ENCODE results near the gene CEP19.
A peak's percentile ranks its signal among the peaks of the same experiment; 100 is the strongest.

CEP19 gene

DNA sequence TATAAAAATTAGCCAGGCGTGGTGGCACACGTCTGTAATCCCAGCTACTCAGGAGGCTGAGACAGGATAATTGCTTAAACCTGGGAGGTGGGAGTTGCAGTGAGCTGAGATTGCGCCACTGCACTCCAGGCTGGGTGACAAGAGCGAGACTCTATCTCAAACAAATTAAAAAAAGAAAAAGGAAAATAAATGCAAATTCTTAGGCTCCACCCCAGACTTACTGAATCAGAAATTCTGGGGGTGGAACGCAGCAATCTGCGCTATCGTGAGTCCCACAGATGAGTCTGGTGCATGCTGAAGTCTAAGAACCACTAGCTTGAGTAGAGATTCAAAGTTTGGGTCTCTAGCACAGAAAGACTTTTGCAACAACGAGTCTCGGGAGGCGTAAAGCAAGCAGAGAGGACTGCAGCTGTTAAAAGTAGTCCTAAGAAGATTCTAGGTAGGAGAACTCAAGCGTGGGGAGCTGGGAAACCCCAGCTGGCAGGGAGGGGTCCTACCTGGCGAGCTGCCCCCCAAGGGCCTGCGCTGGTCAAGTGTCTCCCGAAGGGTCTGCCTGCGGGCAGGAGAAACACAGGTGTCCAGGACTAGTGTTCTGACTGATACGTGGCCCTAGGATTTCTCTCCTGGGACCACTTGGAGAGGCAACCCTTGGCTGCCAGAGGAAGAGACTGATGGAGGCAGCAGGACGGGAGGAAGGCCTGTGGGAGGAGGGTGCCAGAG, 21.9 kb downstream of the CEP19 start:
- Histone ChIP-seq H3K36me3 (ENCODE audit: control insufficient read depth, insufficient read depth, low read length) (no peaks in the 10 kb centered on the region), H3K27ac (ENCODE audit: low read depth, low read length, severe bottlenecking) (no peak overlapping the region), H3K4me1 (ENCODE audit: control insufficient read depth, insufficient read depth, low read length, poor library complexity, severe bottlenecking) (peaks cover 5% of the 10 kb centered on the region), H3K4me3 (ENCODE audit: extremely low read depth, insufficient read depth, low read length, poor library complexity, severe bottlenecking) (no peak overlapping the region), H3K9me3 (ENCODE audit: control insufficient read depth, low read length) (no peaks in the 10 kb centered on the region)
- 92 to 95% methylated on average over 13 to 15 of the region's 17 CpGs for WGBS, 2 experiments (ENCODE audit: insufficient coverage in 2 of 2)

DNA sequence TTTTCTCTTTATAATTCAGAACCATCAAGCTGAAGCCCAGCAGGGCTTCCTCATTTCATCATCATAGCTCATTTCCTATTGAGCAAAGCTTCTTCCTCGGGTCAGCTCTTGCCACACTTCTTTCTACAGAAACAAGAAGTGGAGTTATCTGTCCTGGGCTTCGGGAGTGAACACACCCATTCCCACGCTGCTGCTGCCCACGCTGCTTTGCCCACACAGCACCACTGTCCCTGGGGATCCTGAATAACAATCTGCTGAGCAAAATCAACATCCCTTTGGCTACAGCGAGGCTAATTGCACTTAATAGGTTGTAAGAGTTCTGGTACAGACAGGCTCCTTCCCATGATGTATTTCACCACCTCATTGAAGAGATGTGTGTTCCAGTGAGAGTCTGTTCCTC, 23.7 kb downstream of the CEP19 start:
- H3K9me3 ChIP-seq (ENCODE audit: control insufficient read depth, low read length), result no peaks in the 10 kb centered on the region
- 60% methylated on average over 1 of the region's 5 CpGs; no CpG with 5 or more reads in 1 of the 2 experiments for WGBS, 2 experiments (ENCODE audit: insufficient coverage in 2 of 2)
- H3K4me1 ChIP-seq (ENCODE audit: control insufficient read depth, insufficient read depth, low read length, poor library complexity, severe bottlenecking), result peaks cover 5% of the 10 kb centered on the region
- no peaks in the 10 kb centered on the region for H3K36me3 ChIP-seq (ENCODE audit: control insufficient read depth, insufficient read depth, low read length)
- no peak overlapping the region for H3K4me3 ChIP-seq (ENCODE audit: extremely low read depth, insufficient read depth, low read length, poor library complexity, severe bottlenecking)
- H3K27ac ChIP-seq (ENCODE audit: low read depth, low read length, severe bottlenecking), result no peak overlapping the region

DNA sequence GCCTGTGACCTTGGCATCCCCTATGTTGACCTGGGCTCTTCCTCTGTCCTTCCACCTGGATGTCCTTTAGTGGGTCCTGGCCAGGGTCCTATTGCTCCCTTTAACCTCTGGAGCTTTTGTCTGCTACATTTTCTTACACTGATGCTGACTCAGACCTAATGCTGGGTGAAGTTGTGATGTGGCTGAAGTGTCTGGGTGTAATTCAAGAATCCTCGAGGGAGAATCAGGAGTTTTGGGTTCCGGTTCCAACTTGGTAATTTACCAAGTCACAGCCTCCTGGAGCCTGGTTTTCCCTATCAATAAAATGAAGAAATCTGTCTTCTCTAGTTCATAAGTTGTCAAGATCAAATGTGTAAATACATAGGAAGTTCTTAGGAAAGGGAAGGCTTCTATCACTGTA, 25.6 kb downstream of the CEP19 start:
- Histone ChIP-seq H3K4me1 (ENCODE audit: control insufficient read depth, insufficient read depth, low read length, poor library complexity, severe bottlenecking) (peaks cover 5% of the 10 kb centered on the region), H3K27ac (ENCODE audit: low read depth, low read length, severe bottlenecking) (no peak overlapping the region), H3K9me3 (ENCODE audit: control insufficient read depth, low read length) (no peaks in the 10 kb centered on the region), H3K4me3 (ENCODE audit: extremely low read depth, insufficient read depth, low read length, poor library complexity, severe bottlenecking) (no peak overlapping the region), H3K36me3 (ENCODE audit: control insufficient read depth, insufficient read depth, low read length) (no peaks in the 10 kb centered on the region)
- WGBS, 2 experiments (ENCODE audit: insufficient coverage in 2 of 2), result 50% methylated on average over 1 of the region's 2 CpGs; no CpG with 5 or more reads in 1 of the 2 experiments

DNA sequence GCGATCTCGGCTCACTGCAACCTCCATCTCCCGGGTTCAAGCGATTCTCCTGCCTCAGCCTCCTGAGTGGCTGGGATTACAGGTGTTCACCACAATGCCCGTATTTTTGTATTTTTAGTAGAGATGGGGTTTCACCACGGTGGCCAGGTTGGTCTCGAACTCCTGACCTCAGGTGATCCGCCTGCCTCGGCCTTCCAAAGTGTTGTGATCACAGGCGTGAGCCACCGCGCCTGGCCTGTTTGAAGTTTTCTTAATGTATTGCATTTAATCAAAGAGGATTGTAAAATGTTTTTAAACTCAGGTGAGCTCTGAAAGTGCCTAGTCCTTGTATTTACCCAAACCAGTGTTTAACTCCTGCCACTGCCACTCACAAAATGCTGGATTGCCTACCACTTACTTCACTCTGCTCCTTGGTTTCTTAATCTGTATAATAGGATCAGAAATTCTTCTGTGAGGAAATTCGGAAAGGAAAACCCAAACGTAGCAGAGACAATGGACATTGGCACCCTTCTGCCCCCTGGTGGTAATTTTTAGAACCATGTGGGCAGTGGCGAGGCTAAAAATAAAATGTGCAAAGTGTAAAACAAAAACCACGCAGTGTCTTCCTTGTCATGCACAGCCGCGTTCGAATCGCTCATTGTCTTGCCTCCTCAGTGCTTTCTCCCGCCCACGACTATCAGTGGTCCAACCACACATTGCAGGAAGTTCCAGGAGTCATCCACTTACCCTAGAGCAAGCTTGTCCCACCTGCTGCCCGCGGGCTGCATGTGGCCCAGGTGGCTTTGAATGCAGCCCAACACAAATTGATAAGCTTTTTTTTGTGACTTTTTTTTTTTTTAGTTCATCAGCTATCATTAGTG, 27.3 kb downstream of the CEP19 start:
- 36 to 37% methylated on average over 13 to 16 of the region's 24 CpGs for WGBS, 2 experiments (ENCODE audit: insufficient coverage in 2 of 2)
- Histone ChIP-seq H3K36me3 (ENCODE audit: control insufficient read depth, insufficient read depth, low read length) (no peaks in the 10 kb centered on the region), H3K27ac (ENCODE audit: low read depth, low read length, severe bottlenecking) (no peak overlapping the region), H3K9me3 (ENCODE audit: control insufficient read depth, low read length) (no peaks in the 10 kb centered on the region), H3K4me1 (ENCODE audit: control insufficient read depth, insufficient read depth, low read length, poor library complexity, severe bottlenecking) (peaks cover 5% of the 10 kb centered on the region), H3K4me3 (ENCODE audit: extremely low read depth, insufficient read depth, low read length, poor library complexity, severe bottlenecking) (no peak overlapping the region)

DNA sequence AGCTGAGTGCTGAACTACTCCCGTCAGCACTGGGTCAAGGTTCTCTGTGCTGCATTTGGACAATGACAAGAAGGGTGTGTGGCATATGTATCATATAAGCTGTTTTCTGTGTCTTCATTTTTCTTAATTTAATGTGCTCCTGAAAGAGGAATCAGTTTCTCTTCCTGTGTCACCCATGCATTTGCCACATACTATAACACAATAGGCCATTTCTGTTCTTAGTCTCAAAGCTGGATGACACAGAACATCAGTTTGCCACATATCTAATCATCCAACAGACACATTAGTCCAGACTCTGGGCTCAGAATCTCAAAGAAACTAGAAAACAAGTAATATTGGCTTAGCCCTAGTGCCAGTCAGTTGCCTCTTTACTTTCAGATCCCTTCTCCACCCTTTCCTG, 34.1 kb downstream of the CEP19 start:
- Histone ChIP-seq H3K27ac (ENCODE audit: low read depth, low read length, severe bottlenecking) (no peak overlapping the region), H3K36me3 (ENCODE audit: control insufficient read depth, insufficient read depth, low read length) (no peaks in the 10 kb centered on the region), H3K4me1 (ENCODE audit: control insufficient read depth, insufficient read depth, low read length, poor library complexity, severe bottlenecking) (no peaks in the 10 kb centered on the region), H3K9me3 (ENCODE audit: control insufficient read depth, low read length) (no peaks in the 10 kb centered on the region), H3K4me3 (ENCODE audit: extremely low read depth, insufficient read depth, low read length, poor library complexity, severe bottlenecking) (no peak overlapping the region)
- no CpG with 5 or more reads among the region's 1 CpG for WGBS, 2 experiments (ENCODE audit: insufficient coverage in 2 of 2)

DNA sequence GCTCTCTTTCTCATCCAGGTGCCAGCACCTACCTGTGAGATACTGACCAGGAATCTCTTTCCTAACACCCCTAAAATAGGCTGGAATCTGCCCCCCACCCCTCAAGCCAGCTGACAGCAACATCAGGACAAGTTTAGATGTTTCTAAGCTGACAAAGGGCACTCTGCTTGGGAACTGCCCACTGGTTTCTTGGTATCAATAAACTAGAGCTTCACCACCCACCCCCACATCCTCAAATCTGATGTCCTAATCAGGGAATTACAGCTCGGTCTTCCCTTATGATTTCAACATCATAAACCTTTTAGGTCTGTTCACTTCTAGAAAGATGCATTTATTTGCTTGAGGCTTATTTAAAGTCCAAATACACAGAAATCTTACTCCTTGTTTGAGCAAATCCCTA, 34.7 kb downstream of the CEP19 start:
- Histone ChIP-seq H3K4me1 (ENCODE audit: control insufficient read depth, insufficient read depth, low read length, poor library complexity, severe bottlenecking) (no peaks in the 10 kb centered on the region), H3K4me3 (ENCODE audit: extremely low read depth, insufficient read depth, low read length, poor library complexity, severe bottlenecking) (no peak overlapping the region), H3K27ac (ENCODE audit: low read depth, low read length, severe bottlenecking) (no peak overlapping the region), H3K9me3 (ENCODE audit: control insufficient read depth, low read length) (no peaks in the 10 kb centered on the region), H3K36me3 (ENCODE audit: control insufficient read depth, insufficient read depth, low read length) (no peaks in the 10 kb centered on the region)
- WGBS, 2 experiments (ENCODE audit: insufficient coverage in 2 of 2), result no CpG with 5 or more reads among the region's 1 CpG

DNA sequence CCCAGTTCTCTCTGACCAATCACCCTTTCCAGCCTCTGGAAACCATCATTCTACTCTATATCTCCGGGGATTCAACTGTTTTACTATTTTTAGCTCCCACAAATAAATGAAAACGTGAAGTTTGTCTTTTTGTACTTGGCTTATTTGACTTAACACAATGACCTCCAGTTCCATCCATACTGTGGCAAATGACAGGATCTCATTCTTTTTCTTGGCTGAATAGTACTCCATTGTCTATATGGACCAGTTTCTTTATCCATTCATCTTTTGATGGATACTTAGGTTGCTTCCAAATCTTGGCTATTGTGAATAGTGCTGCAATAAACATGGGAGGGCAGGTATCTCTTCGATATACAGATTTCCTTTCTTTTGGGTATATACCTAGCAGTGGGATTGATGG, 38.4 kb downstream of the CEP19 start:
- Histone ChIP-seq H3K36me3 (ENCODE audit: control insufficient read depth, insufficient read depth, low read length) (no peaks in the 10 kb centered on the region), H3K4me3 (ENCODE audit: extremely low read depth, insufficient read depth, low read length, poor library complexity, severe bottlenecking) (no peak overlapping the region), H3K4me1 (ENCODE audit: control insufficient read depth, insufficient read depth, low read length, poor library complexity, severe bottlenecking) (no peaks in the 10 kb centered on the region), H3K9me3 (ENCODE audit: control insufficient read depth, low read length) (no peaks in the 10 kb centered on the region), H3K27ac (ENCODE audit: low read depth, low read length, severe bottlenecking) (no peak overlapping the region)
- 100% methylated on average over 1 to 3 of the region's 3 CpGs for WGBS, 2 experiments (ENCODE audit: insufficient coverage in 2 of 2)

DNA sequence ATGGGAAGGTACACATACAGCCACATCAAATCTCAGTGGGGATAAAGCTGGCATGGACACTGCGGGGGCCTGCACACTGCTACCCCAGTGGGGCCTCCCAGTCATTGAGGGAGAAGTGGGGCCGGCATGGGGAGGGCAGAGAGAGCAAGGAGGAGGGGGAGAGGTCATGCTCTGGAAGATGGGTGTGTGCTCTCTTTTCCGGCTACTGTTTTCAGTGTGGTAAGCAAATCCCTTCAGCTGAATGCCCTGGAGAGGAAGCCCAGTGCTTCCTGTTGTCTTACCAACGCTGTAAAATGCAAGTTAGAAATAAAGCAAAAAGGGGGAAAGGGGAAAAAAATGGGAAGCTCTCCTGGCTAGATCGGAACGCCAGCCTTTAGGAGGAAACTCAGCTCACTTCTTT, 41.7 kb downstream of the CEP19 start:
- Histone ChIP-seq H3K27ac (ENCODE audit: low read depth, low read length, severe bottlenecking) (no peak overlapping the region), H3K4me1 (ENCODE audit: control insufficient read depth, insufficient read depth, low read length, poor library complexity, severe bottlenecking) (peaks cover 5% of the 10 kb centered on the region), H3K4me3 (ENCODE audit: extremely low read depth, insufficient read depth, low read length, poor library complexity, severe bottlenecking) (no peak overlapping the region), H3K9me3 (ENCODE audit: control insufficient read depth, low read length) (no peaks in the 10 kb centered on the region), H3K36me3 (ENCODE audit: control insufficient read depth, insufficient read depth, low read length) (no peaks in the 10 kb centered on the region)
- 31 to 80% methylated on average over 1 to 6 of the region's 6 CpGs for WGBS, 2 experiments (ENCODE audit: insufficient coverage in 2 of 2)

DNA sequence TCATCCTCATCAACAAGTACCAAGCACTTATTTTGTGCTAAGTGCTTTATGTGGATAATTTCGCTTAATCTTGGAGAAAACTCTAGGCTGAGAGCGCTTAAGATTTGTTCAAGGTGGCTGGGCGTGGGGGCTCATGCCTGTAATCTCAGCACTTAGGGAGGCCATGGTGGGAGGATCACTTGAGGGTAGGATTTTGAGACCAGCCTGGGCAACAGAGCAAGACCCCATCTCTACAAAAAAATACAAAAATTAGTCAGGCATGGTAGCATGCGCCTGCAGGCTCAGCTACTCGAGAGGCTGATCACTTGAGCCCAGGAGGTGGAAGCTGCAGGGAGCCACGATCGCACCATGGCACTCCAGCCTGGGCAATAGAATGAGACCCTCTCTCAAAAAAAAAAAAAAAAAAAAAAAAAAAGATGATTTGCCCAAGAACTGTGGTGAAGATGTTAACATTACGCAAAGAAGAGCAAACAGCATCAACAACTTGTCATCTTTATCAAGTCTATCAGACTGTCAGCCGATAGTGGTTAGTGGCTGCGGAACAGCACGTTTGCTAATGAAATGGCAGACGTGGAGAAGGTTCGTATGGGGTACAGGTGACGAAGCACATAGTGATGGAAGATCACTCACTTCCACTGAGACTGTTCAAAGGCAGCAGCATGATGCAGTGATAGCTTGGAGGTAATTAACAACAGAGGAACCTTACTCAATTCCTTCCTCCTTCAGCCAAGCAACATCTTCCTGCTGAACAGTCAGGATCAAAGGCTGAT, 44.8 kb downstream of the CEP19 start:
- Histone ChIP-seq H3K4me3 (ENCODE audit: extremely low read depth, insufficient read depth, low read length, poor library complexity, severe bottlenecking) (no peak overlapping the region), H3K9me3 (ENCODE audit: control insufficient read depth, low read length) (no peaks in the 10 kb centered on the region), H3K36me3 (ENCODE audit: control insufficient read depth, insufficient read depth, low read length) (no peaks in the 10 kb centered on the region), H3K4me1 (ENCODE audit: control insufficient read depth, insufficient read depth, low read length, poor library complexity, severe bottlenecking) (peaks cover 13% of the 10 kb centered on the region), H3K27ac (ENCODE audit: low read depth, low read length, severe bottlenecking) (no peak overlapping the region)
- 88 to 97% methylated on average over 3 to 6 of the region's 14 CpGs for WGBS, 2 experiments (ENCODE audit: insufficient coverage in 2 of 2)

DNA sequence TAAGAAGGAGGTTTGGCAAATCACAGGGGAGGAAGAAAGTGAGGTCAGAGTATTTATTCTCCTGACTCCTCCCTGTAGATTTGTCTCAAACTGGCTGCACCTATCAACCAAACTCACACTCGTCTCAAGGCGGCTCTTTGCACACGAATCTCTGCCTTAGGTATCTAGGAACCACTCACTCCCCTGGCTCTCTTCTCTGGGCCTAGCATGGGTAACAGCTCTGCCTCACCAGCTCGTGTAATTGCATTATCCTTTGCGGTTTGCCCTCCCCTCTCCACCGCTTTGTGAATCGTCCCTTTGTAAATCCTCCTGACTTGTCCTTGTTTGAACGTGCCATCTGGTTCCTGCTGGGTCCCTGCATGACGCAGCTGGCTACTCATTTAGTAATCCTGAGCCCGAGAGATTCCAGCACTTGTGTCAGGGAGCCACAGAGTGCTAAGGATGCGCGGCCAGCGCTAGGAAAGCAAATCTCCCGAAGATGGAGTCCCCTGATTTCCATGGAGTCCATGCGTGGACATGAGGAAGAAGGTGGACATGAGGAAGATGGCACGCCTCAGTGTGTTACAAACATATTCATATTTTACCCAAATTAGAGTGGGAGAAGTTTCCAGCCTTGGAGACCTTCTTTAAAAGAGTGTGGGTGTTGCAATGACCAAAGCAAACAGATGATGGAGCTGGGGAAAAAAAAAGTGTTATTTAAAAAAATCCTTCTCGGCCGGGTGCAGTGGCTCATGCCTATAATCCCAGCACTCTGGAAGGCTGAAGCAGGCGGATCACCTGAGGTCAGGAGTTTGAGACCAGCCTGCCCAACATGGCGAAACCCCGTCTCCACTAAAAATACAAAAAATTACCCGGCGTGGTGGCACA, 45.8 kb downstream of the CEP19 start:
- no peaks in the 10 kb centered on the region for H3K9me3 ChIP-seq (ENCODE audit: control insufficient read depth, low read length)
- H3K36me3 ChIP-seq (ENCODE audit: control insufficient read depth, insufficient read depth, low read length), result no peaks in the 10 kb centered on the region
- H3K4me1 ChIP-seq (ENCODE audit: control insufficient read depth, insufficient read depth, low read length, poor library complexity, severe bottlenecking), result peaks cover 13% of the 10 kb centered on the region
- H3K27ac ChIP-seq (ENCODE audit: low read depth, low read length, severe bottlenecking), result peak overlapping the region; percentile 85
- 35 to 42% methylated on average over 17 to 19 of the region's 23 CpGs for WGBS, 2 experiments (ENCODE audit: insufficient coverage in 2 of 2)
- H3K4me3 ChIP-seq (ENCODE audit: extremely low read depth, insufficient read depth, low read length, poor library complexity, severe bottlenecking), result no peak overlapping the region
